HG03159 (cell line): ENCODE measurements around the gene PLCL2.

Experiments
- ATAC-seq: cut with Tn5 transposase; IDR thresholded peaks from one replicate; pipeline ENCODE4 v1.9.1; 2021; ENCODE audit warnings: mild to moderate bottlenecking, moderate library complexity; ENCODE audit not compliant: unreplicated experiment

PLCL2 gene

GRCh38 chr3:16912400-16913263, 27.9 kb downstream of the PLCL2 start:
- ATAC-seq, result peak; percentile 95

DNA sequence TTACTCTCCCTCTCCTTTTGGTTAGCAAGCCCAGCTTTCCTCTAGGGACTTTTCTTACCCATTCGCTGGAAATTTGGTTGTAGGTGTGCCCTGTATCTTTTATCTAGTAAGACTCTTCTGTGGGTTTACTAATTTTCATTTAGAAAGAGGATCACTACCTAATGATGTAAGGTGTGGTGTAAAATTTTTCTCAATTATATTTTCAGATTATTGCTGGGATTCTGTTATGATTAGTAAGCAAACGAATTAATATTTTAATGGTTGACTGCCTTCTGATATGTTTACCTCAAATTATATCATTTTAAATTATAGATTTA, 28.5 kb downstream of the PLCL2 start:
- ATAC-seq, result no peak

DNA sequence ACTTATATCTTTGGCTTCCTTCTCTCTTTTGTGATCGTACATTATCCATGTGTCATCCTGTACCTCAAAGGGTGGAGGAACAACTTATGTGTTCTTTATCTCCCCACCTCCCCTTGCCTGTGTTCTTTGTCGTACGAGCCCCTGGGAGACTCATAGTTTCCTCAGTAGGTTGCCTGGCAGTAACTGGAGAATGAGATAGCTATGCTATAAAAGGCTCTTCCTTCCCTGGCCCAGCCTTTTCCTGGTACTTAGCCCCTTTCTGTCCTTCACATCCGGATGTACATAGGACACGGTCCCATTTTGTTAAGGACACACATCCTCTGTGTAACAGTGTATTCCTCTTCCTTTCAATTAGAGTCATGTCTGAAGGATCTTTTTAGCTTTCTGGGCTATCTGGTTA, 32.1 kb downstream of the PLCL2 start:
- no peak for ATAC-seq

DNA sequence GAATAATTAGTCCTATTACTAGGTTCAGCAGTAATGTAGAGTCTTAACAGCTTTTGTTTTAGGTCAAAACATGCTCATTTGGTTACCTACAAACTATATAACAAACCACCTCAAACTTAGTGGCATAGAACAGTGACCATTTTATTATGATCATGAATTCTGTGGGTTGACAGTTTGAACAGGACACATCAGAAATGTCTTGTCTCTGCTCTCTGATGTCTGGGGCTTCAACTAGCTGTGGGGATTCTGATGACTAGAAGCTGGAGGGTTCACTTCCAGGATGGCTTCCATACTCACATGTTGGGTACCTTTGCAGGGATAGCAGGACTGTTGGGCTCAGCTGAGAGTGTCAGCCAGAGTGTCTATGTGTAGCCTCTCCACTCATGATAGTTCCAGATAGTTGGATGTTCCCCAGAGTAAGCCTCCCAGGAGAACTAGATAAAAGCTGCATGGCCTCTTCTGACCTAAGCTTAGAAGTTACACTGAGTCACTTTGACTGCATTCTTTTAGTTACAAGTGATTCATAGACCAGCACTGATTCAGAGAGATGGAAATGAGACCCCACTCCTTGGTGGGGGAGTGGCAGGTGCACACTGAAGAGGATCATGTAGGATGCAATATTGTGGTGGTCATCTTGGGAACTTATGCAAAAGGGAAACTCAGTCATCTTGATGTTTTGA, 32.6 kb downstream of the PLCL2 start:
- ATAC-seq, result no peak

DNA sequence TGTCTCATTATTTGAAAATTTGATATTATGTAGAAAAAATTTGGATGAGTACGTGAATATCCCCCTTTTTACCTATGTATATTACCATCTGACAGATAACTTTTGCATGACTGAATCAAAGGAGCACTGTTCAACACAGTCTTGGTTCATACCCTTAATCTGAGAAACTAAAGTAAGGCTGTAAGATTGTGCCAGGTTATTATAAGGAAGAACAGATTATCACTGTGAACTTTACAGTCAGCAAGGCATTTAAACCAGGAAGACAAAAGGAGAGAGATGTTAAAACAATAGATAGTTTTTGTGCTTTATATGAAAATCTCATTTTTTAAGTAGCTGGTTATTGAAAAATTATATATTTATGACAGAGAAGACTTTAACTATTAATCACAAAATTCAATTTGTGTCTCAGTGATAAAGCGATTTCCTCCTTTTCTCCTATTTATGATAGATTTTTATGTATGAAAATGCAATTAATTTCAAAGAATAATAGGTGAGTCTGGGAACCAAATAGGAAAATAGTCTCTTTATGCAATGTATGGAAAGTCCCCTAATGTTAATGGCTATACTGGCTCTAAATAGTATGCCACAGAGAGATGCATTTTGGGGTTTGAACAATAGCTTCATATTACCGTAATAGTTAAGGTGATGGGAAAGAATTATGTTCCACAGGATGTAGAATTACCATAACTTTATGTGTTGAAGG, 33.4 kb downstream of the PLCL2 start:
- no peak for ATAC-seq

DNA sequence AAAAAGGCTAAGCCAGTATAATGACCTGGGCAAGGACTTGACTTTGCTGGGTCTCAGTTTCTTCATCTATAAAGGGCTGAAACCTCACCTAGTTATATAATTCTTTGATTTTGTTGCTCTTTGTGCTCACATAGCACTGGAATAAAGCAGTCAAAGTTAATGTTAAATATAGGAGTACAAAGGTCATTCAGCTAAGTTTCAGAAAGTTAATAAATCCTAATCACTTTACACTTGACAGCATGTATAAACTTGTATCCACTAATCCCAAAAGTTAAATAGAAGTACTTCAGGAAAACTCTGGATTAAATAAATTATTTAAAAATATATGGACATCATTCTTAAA, 33.9 kb downstream of the PLCL2 start:
- no peak for ATAC-seq

DNA sequence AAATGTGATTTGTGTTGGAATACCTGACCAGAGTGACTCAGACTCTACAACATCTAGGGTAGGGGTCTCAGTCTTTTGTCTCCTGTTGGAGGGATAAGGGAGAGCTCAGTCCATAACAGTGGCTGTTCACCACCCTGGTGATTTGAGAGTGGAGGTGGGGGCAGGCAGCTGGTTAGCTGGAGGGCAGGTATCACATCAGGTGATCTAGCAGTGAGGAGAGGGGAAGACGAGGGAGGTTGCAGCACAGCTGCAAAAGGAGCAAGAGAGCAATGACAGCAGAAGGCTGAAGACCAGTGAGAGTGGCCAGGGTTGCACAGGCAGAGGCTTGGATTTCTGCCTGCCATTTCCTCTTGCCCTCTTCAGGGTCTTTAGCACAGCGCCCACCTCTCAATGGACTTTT, 38.4 kb downstream of the PLCL2 start:
- ATAC-seq, result no peak

DNA sequence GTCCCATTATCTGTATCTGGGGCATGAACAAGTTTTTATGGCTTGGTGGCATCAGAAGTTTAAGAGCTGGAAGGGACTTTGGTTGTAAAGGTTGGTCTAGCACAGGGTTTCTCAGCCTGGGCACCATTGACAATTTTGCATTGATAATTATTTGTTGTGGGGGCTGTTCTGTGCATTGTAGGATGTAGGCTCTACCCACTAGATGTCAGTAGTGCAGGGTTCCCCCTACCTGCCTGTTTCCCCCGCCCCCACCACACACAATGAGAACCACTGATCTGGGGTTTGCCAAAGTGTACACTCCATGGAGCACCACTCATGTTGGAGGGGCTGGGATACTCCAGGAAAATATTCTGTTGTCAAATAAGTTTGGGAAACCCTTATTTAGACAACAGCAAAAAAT, 42.7 kb downstream of the PLCL2 start:
- peak; percentile 50 for ATAC-seq

GRCh38 chr3:16928386-16929132, 43.8 kb downstream of the PLCL2 start:
- ATAC-seq, result peak; percentile 42

DNA sequence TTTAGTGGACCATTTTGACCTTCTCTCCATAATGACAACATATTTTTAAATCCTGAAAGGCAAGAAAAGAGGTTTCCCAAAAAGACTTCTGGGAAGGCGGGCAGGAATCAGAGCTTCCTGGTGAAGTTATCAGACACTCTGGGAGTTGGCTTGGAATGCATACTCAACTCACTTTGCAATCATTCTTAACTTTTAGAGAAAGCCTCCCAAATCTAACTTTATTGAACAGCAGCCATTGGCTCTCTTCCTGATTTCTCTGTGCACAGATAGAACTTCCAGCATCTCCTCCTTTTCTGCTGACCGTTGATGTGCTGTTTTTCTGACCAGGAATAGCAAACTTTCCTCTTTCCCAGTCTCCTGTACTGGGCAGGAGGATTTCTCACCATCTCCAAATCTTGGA, 44.6 kb downstream of the PLCL2 start:
- no peak for ATAC-seq

DNA sequence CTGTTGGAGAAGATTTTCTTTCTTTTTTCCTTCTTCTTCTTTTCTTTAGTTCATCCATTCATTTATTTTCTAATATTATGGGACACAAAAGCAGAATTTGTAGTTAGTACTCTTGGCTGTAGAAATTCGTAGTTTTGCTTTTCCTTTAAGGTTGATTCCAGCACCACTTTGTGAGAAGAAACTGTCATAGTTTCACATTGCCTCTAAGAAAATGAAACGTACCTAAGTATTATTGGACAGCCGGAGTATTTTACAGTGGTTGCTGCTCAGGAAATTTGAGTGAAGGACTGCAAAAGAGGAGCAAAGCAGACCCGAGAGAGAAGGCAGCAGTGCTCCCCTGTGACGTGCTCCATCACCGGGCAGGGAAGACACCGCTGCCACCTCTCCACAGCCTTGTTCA, 48.1 kb downstream of the PLCL2 start:
- ATAC-seq, result peak; percentile 60

DNA sequence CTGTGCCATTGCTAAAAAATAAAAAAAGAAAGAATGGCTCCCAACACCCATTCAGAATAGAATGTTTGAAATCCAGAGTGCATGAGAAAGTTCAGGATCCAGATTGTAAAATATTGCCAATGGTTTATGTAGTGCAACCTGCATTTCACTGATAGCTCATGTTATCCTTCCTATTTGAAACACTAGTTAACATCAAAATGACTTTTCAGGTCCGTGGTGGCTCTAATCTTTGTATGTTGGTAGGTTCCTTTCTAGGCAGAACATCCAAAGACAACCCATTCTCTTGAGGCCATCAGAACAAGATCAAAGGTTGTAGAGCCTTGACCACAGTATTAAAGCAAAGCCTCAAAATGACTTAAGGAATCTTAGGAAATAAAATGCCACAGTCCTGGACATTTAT, 51.0 kb downstream of the PLCL2 start:
- no peak for ATAC-seq

GRCh38 chr3:16936233-16936632, 51.5 kb downstream of the PLCL2 start:
- ATAC-seq, result no peak

DNA sequence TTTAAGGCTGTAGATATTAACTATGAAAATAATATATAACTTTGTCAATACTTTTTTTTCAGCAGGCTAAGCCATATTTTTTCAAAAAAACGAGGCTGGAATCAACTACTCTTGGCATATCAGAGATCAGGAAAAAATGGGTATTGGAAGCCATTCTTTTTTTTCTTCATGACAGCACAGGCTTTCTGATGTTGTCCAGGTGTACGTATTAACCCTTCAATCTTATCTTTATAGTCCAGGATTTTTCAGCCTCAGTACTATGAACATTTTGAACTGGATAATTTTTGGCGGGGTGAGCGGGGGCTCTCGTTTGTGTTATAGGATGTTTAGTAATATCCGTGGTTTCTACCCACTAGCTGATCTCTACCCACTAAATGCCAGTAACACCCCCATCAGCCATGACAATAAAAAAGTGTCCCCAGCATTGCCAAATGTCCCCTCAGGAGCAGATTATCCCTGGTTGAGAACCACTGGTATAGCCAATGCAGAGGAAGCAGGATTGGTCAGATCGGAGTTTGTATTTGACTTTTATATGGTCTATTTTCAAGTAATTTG, 52.0 kb downstream of the PLCL2 start:
- no peak for ATAC-seq

DNA sequence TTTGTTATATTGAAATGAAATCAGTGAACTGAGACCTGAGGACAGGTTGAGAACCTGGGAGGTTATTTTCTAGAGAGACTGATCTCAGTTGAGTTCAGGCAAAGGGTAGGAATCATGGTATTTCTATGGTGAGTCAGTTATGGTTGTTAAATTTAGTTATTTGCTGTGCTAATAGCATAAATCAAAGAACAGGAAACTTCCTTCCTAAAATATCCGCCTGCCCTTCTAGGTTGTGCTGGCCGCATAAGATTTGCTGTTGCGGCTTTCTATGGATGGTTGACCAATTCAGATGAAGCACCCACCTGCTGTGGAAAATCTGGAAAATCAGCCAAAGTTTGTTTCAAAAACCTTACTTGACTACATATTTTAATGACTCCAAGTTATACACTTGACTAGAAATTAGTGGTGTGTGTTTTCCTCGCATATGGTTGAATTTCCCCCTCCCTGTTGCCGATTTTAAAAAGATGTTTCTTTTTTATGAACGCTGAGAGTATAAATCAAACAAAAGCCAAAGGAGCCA, 52.6 kb downstream of the PLCL2 start:
- ATAC-seq, result no peak

DNA sequence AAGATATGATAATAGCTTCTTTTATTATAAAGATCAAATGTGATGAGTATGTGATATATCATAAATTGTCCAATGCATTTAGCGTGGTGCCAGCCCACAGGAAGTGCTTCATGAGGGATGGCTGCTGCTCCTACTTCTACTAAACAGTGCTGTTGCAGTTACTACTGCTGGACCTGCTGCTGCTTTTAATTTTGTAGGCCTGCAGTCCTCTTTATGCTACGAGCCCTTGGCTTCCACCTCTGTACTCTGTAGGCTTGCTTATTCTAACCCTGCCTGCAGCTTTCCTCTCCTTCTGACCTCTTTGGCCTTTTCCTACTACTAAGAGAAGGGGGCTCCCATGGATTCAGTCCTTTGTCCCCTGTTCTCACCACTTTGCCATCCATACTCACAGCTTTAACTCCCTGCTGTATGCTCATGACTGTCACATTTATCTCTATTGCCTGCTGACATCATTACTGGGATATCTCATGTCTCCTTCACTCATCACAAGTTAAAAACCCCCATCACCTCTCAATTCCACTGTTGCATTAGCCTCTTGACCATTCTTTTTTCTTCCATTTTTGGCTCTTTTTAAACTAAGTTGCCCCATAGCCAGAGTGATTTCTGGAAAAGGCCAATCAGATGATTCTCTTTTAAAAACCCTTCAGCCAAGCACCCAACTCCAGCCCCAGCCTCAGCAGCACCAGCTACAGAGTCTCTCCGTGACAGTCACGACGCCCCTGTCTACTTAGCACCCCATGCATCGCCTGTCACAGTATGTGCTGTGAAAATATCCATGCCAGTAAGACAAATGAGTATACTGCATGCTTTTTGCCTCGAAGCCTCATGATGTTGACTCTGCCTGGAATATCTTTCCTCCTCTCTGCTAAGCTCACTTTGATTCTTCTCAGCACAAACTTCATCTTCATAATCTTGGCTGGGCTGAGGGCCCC, 56.3 kb downstream of the PLCL2 start:
- ATAC-seq, result no peak

DNA sequence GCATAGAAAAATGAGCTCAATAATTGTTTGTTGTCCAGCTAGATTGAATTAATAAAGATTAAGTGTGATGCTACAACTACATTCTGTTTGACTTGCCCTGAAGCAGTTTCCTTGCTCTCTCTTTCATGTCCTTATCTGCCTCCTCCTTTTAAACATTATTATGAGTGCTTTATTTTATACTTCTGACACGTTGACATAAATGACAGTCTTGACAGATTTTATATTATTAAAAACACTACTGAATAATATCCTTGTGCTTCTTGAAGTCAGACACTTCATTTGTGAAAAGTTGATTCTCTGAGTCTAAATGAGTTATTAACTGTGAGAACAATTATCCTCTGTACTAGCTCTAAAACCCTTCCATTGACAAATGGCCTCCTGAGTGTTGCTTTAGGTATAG, 58.2 kb downstream of the PLCL2 start:
- ATAC-seq, result no peak

- ATAC-seq, result no peak
These were observed 59.1 kb downstream of the PLCL2 start for GRCh38 chr3:16943857-16944256.

DNA sequence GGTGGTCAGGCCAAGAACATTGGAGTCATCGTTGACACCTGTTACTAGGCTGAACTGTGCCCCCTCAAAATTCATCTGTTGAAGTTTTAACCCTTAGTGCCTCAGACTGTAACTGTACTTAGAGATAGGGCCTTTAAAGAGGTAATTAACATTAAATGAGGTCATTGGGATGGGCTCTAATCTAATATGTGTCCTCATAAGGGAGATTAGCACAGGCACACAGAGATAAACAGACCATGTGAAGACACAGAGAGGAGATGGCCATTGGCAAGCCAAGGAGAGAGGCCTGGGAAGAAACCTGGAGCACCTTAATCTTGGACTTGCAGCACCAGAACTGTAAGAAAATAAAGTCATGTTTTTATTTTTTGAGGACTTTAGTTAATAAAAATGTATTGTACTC, 59.6 kb downstream of the PLCL2 start:
- ATAC-seq, result no peak

DNA sequence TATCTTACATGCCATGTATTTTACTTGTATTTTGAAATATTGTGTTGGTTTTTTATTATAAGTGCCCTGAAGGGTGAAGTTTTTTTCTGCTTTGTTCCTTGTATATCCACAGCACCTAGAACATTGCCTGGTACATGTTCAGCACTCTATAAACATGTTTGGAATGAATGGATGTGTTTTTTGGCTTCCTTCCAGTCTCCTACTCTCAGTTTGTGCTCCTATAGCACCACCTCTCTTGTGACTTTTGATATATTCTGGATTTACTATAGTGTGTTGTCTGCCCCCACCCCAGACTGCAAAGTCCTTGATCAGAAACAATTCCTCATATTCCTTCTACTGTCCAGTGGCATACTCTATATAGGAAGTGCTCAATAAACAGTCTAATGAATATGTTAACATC, 60.6 kb downstream of the PLCL2 start:
- no peak for ATAC-seq
